GM18526 (cell line): ENCODE measurements around the gene SLC22A14.

ENCODE experiments used
- POLR2A ChIP-seq: IDR thresholded peaks from 3 replicates; pipeline ENCODE4 v1.6.1; 2011; ENCODE audit not compliant: insufficient read length; ENCODE audit errors: extremely low read depth

Gene SLC22A14

GRCh38 chr3:38265604-38266307 is 16.3 kb upstream of the SLC22A14 start, which contains the start of gene SLC22A13:
TSS of gene SLC22A13 (plus strand) at chr3:38265812. CDS start at chr3:38265861, 49 bp downstream.
- TF ChIP-seq POLR2A: no peak

GRCh38 chr3:38266810-38267209 is 15.3 kb upstream of the SLC22A14 start:
- TF ChIP-seq POLR2A: no peak

DNA sequence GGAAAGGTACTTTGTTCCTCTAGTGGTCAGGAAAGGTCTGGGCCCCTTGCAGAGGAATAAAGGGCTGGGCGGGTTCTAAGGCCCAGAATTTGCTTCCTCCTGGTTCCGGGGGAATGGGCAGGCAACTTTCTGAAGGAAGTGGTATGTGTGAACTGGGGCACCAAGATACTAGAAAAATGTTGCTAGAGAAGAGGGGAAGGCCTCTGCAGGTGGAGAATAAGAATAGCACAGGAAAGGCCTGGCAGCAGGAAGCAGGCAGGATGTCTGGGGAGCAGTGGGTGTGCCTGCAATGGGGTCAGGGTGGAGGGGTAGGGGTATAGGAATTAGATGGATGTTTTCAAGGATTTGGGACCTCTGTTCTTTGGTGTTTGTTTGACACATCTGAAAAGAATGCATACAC is 14.4 kb upstream of the SLC22A14 start:
- no peak for TF ChIP-seq POLR2A

DNA sequence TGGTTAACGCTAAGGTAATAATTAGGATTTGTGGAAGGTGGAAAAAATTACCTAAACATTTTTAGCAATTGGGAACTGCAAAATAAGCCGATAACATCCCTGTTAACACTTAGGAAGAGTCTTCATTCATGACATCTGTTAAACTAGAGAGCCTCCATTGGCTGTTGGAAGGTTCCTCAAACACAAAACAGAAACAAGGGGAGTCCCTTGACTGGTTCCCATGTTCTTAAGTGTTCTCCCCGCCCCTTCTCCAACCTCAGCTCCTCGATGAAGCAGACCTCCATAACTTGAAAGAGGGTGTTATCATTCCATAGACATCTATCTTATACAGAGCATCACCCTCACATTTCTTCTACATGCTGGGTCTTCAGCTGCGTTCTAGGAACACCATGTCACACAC is 14.0 kb upstream of the SLC22A14 start:
- TF ChIP-seq POLR2A: no peak

- no peak for TF ChIP-seq POLR2A
Observed at GRCh38 chr3:38268522-38268921, 13.6 kb upstream of the SLC22A14 start.

DNA sequence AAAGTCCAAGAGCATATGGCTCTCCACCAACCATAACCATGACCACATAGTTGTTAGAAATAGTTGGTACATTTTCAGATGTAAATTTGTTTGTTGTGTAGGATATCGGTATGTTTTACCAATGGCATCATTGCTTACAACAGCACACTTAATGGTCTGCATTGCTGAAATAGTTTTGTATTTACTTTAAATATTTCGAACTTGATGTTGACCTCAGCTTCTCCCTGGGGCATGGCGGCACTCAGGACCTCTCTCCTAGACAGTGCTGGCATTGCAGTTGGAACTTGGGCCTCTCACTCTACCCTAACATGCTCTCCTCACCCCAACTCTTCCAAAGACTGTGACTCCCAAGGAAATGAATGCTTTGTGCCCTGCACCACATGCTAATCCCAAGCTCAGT is 11.5 kb upstream of the SLC22A14 start:
- TF ChIP-seq POLR2A: no peak

DNA sequence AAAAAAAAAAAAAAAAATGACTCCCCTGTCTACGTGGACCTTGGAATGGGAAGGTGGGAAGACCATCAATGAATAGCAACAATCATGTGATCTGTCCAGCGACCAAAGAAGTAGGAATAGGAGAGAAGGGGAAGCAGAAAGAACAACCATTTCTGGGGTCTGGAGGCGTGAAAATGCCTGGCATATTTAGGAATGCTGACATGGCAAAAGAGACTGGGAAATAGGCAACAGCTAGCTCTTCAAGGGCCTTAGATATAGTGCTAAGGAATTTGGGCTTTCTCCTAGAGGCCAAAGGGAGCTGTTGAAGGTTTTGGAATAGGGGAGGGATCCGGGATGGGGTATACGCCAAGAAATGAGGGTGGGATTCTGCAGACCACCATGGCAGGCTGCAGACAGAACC is 10.5 kb upstream of the SLC22A14 start:
- TF ChIP-seq POLR2A: no peak

- TF ChIP-seq POLR2A: no peak
Observed at GRCh38 chr3:38274864-38275649, 7.0 kb upstream of the SLC22A14 start.

- TF ChIP-seq POLR2A: no peak
Observed at GRCh38 chr3:38275658-38276057, 6.4 kb upstream of the SLC22A14 start.

DNA sequence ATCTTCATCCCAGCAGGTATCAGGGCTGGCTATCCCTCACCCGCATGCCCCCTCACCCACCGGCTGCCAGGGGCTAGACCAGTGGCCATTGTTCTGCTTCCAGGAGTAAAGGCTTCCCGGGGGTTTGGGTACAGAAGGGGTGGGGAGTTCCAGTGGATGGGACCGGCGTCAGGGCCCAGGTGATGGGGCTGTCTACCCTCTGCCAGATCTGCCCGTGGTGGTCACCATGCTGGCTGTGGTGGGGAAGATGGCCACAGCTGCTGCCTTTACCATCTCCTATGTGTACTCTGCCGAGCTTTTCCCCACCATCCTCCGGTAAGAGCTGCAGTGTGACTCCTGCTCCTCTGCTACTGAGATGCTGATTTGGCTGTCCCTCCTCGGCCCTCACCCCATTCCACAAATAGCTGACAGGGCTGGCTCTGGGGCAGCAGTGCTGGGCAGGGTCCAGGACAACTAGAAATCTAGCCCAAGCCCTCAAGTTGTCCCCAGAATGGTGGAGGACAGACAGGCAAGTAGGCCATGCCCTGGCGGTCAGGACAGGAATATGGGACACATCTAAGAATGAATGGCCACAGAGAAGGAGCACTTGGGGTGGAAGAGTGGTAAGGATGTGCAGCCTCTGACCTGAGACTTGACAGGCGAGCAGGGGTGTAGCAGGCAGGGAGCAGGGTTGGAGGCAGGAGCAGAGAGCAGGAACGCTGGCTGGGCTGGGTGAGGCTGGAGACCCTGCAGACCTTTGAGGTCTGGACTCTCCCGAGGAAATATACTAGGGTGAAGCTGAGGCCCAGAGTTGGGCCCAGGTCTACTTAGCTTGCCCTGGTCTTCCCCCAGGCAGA is 5.8 kb upstream of the SLC22A14 start:
- no peak for TF ChIP-seq POLR2A

- TF ChIP-seq POLR2A: no peak
Observed at GRCh38 chr3:38276917-38277630, 5.0 kb upstream of the SLC22A14 start.

- TF ChIP-seq POLR2A: no peak
Observed at GRCh38 chr3:38278841-38279240, 3.3 kb upstream of the SLC22A14 start.

GRCh38 chr3:38283810-38284755 is 2.0 kb downstream of the SLC22A14 start:
- no peak for TF ChIP-seq POLR2A

DNA sequence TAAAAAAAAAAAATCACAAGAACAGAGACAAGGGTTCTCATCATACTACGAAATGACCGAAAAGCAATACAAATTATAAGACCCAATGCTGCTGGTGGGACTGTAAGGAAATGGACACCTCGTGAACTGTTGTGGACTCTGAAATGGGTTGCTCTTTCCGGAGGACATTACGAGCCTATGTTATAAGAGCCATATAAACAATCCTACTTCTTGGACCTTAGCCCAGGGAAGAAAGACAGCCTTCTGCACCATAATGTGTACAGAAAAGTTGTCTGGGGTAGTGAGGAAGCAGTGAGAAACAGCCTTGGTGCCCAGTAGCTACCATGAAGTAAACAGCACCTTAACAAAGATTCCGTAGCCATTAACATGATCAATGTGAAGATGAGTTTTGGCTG is 2.7 kb downstream of the SLC22A14 start:
- no peak for TF ChIP-seq POLR2A
